Measurements from ENCODE around the gene CCDC172. TPM values are rescaled to one million over a fixed set of nuclear protein-coding genes. Genes with fewer than 3 reads are reported as not detected.

Gene CCDC172
- total and polyA plus RNA-seq, 2 of the 8 experiments (the other 6 are each of a cell fraction or from before 2014, with no cell fraction given): 1.1 to 3.6 TPM

DNA sequence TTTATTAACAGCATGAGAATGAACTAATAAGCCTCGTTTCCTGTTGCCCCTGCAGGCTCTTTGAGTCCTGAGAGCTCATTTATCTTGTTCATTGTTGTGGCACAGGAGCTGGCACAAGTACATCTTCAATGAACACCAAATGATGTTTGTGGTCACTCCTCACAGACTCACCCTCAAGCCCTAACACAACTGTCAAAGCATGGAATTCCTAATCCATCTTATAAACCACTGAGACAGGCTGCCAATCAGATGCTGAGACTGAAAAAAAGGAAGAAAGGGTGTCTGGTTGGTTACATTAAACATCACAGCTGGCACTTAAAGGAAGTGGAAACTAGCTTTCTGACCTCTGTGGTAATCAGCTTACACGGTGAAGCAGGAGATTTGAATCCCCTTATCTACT is 7.7 kb upstream of the CCDC172 start:
- Histone ChIP-seq H3K4me2 (ENCODE audit: insufficient read depth in 1 of 2, low read depth in 2 of 2, low read length in 2 of 2) (no peak overlapping the region), H4K5ac (ENCODE audit: insufficient read length, low read depth, low read length) (no peak overlapping the region), H2AK5ac (ENCODE audit: low read depth, low read length) (no peak overlapping the region), H4K91ac (replicated peaks; ENCODE audit: insufficient read length, low read length) (no peak overlapping the region), H3K23ac (ENCODE audit: insufficient read length) (no peak overlapping the region), H3K79me2 (ENCODE audit: control insufficient read depth in 1 of 2, insufficient read depth in 2 of 2, low read length in 2 of 2) (no peaks in the 10 kb centered on the region), H3K27me3 (replicated peaks in 1 of 4; ENCODE audit: control insufficient read depth in 3 of 4, extremely low read depth in 1 of 4, insufficient read depth in 3 of 4, low read length in 3 of 4) (no peaks in the 10 kb centered on the region), H3K36me3 (ENCODE audit: control insufficient read depth in 2 of 4, insufficient read depth in 4 of 4, low read length in 3 of 4) (no peaks in the 10 kb centered on the region), H3K14ac (ENCODE audit: insufficient read length) (no peak overlapping the region), H2BK15ac (ENCODE audit: low read length) (no peak overlapping the region), H2BK120ac (replicated peaks; ENCODE audit: low read depth, low read length) (no peak overlapping the region), H3K4ac (replicated peaks; ENCODE audit: insufficient read length, low read depth, low read length) (no peak overlapping the region), H2BK20ac (ENCODE audit: low read length) (no peak overlapping the region), H2AFZ (ENCODE audit: low read length) (no peak overlapping the region), H4K8ac (ENCODE audit: extremely low read depth, insufficient read depth, low read length) (no peak overlapping the region), H3K23me2 (ENCODE audit: low read depth, low read length) (no peaks in the 10 kb centered on the region), H2BK5ac (ENCODE audit: low read depth, low read length) (no peak overlapping the region), H3K4me1 (replicated peaks in 1 of 4; ENCODE audit: control insufficient read depth in 3 of 4, insufficient read depth in 4 of 4, low read length in 3 of 4) (peaks cover 0 to 3% (median 0%) of the 10 kb centered on the region in 4 experiments; a peak in 1 of 7 replicates), H3K9me3 (ENCODE audit: insufficient read depth in 2 of 2, low read depth in 1 of 2, low read length in 1 of 2) (no peaks in the 10 kb centered on the region), H4K20me1 (replicated peaks in 1 of 2; ENCODE audit: control insufficient read depth in 1 of 2, insufficient read depth in 2 of 2, low read length in 2 of 2) (no peaks in the 10 kb centered on the region), H2BK12ac (ENCODE audit: low read depth, low read length) (no peak overlapping the region), H3K9ac (replicated peaks in 1 of 4; ENCODE audit: extremely low read depth in 1 of 4, low read depth in 3 of 4, low read length in 3 of 4) (no peak overlapping the region), H3K56ac (replicated peaks; ENCODE audit: insufficient read length, low read depth, low read length) (no peak overlapping the region), H3K4me3 (ENCODE audit: extremely low read depth in 1 of 4, insufficient read depth in 2 of 4, low read depth in 3 of 4, low read length in 4 of 4) (no peak overlapping the region), H3K27ac (ENCODE audit: low read depth, low read length) (no peak overlapping the region), H3K79me1 (ENCODE audit: low read depth, low read length) (no peaks in the 10 kb centered on the region), H3K18ac (ENCODE audit: extremely low read depth, low read length) (no peak overlapping the region)
- DNase-seq (ENCODE audit: low read depth in 1 of 2, low spot score in 2 of 2): no peak
- POLR2A ChIA-PET (ENCODE audit: partially characterized antibody): interaction anchor here (1.2 kb wide), 1 partner anchor 9 kb away, joined by 3 read pairs; no protein-coding TSS in a partner anchor
- CTCF ChIA-PET (ENCODE audit: partially characterized antibody): no interaction called here
- TF ChIP-seq, protein P1, sequence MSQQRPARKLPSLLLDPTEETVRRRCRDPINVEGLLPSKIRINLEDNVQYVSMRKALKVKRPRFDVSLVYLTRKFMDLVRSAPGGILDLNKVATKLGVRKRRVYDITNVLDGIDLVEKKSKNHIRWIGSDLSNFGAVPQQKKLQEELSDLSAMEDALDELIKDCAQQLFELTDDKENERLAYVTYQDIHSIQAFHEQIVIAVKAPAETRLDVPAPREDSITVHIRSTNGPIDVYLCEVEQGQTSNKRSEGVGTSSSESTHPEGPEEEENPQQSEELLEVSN (IDR thresholded peaks at IDR 0.05): no peak
- no peak for TF ChIP-seq PHF8 (conservative IDR thresholded peaks at IDR 0.05; ENCODE audit: low read depth, low read length)
- no peak for TF ChIP-seq SIX5 (IDR thresholded peaks at IDR 0.05; ENCODE audit: low read depth, low read length)
- TF ChIP-seq SRF (IDR thresholded peaks at IDR 0.05; ENCODE audit: low read depth, low read length): no peak
- no peak for TF ChIP-seq SP2 (IDR thresholded peaks at IDR 0.05; ENCODE audit: low read length)
- TF ChIP-seq POLR2A (IDR thresholded peaks at IDR 0.05; ENCODE audit: control extremely low read depth in 1 of 2, low read depth in 2 of 2, low read length in 2 of 2): no peak
- no peak for TF ChIP-seq TEAD4 (IDR thresholded peaks at IDR 0.05; ENCODE audit: low read depth, low read length)
- no peak for TF ChIP-seq CREB1 (IDR thresholded peaks at IDR 0.05)
- FAIRE-seq: no peak
- WGBS, 2 experiments (ENCODE audit: extremely low coverage in 1 of 2, insufficient coverage in 1 of 2, insufficient read length in 1 of 2, insufficient replicate concordance in 2 of 2, low coverage in 1 of 2, low lambda C conversion rate in 2 of 2, missing lambda C conversion rate in 1 of 2): 84% methylated on average over 2 of the region's 2 CpGs; no CpG with 5 or more reads in 1 of the 2 experiments
